BLaER1 treated with 17β-estradiol and CSF1 and Interleukin-3, amounts not matched to agents 10 nM and 100 nM (cell line): Measurements from ENCODE around the gene VSNL1.
A peak's percentile ranks its signal among the peaks of the same experiment; 100 is the strongest.

Experiments used
- H3K27ac ChIP-seq, 11 experiments: shearing (Covaris generic); formaldehyde crosslinking; 2 replicates each; pipeline ENCODE4 v1.8.1; 2022
- H3K27me3 ChIP-seq, 11 experiments: shearing (Covaris generic); formaldehyde crosslinking; 2 replicates each; pipeline ENCODE4 v1.8.1; 2022
- H3K36me3 ChIP-seq, 11 experiments: shearing (Covaris generic); formaldehyde crosslinking; 2 replicates each; pipeline ENCODE4 v1.8.1; 2022
- H3K4me1 ChIP-seq, 10 experiments: shearing (Covaris generic); formaldehyde crosslinking; 2 replicates each; pipeline ENCODE4 v1.8.1; 2022
- H3K4me2 ChIP-seq, 11 experiments: shearing (Covaris generic); formaldehyde crosslinking; 2 replicates each; pipeline ENCODE4 v1.8.1; 2022
- H3K4me3 ChIP-seq, 10 experiments: shearing (Covaris generic); formaldehyde crosslinking; 2 replicates each; pipeline ENCODE4 v1.8.1; 2022
- H3K9ac ChIP-seq, 11 experiments: shearing (Covaris generic); formaldehyde crosslinking; 2 replicates each; pipeline ENCODE4 v1.8.1; 2022
- H3K9me3 ChIP-seq, 11 experiments: shearing (Covaris generic); formaldehyde crosslinking; replicated peaks in 1 of 11; 2 replicates each; pipeline ENCODE4 v1.8.1; 2022
- H4K20me1 ChIP-seq, 11 experiments: shearing (Covaris generic); formaldehyde crosslinking; 2 replicates each; pipeline ENCODE4 v1.8.1; 2022
- Cebpa-rat ChIP-seq, 11 experiments: shearing (Covaris generic); IDR thresholded peaks; 2 replicates each; pipeline ENCODE4 v1.8.1; 2022

The VSNL1 gene

GRCh38 chr2:17519486-17519885, 21.0 kb upstream of the VSNL1 start:
- H3K9me3 ChIP-seq = no peaks in the 10 kb centered on the region
- no peak overlapping the region for H3K9ac ChIP-seq
- no peak overlapping the region for H3K27ac ChIP-seq
- no peaks in the 10 kb centered on the region for H4K20me1 ChIP-seq
- no peak overlapping the region for H3K4me2 ChIP-seq
- peaks cover 7 to 33% (median 14%) of the 10 kb centered on the region in 10 experiments; a peak in 15 of 20 replicates for H3K4me1 ChIP-seq
- no peak for TF ChIP-seq Cebpa-rat (IDR thresholded peaks at IDR 0.05)
- H3K4me3 ChIP-seq = no peak overlapping the region
- no peaks in the 10 kb centered on the region for H3K27me3 ChIP-seq
- no peaks in the 10 kb centered on the region for H3K36me3 ChIP-seq

- no peaks in the 10 kb centered on the region for H3K36me3 ChIP-seq
- TF ChIP-seq Cebpa-rat (IDR thresholded peaks at IDR 0.05) = no peak
- no peak overlapping the region for H3K9ac ChIP-seq
Observed at GRCh38 chr2:17520761-17521160, 19.7 kb upstream of the VSNL1 start.

DNA sequence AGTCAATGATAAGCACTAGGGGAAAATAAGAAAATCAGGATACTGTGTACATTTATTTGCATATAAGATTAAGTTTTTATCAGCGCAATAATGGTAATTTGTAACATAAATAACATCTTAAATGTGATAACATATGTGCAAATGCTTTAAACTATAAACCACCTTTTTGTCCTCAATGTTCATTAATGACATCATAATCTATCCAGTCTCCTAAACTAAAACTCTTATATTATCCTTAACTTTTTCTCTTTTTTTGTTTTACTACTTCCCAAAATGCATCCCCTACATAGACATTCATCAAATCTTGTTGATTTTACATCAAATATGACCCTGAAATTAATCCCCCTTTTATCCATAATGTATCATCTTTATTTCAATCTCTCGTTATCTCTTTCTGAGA, 18.9 kb upstream of the VSNL1 start:
- no peak for TF ChIP-seq Cebpa-rat (IDR thresholded peaks at IDR 0.05)
- no peaks in the 10 kb centered on the region for H3K36me3 ChIP-seq
- H3K9ac ChIP-seq = no peak overlapping the region
- no peaks in the 10 kb centered on the region for H3K9me3 ChIP-seq
- no peak overlapping the region for H3K27ac ChIP-seq
- peaks cover 4 to 15% (median 9%) of the 10 kb centered on the region in 10 experiments; a peak in 15 of 20 replicates for H3K4me1 ChIP-seq
- no peaks in the 10 kb centered on the region for H4K20me1 ChIP-seq
- H3K27me3 ChIP-seq = no peaks in the 10 kb centered on the region
- H3K4me3 ChIP-seq = no peak overlapping the region
- H3K4me2 ChIP-seq = no peak overlapping the region

More at GRCh38 chr2:17520761-17521160, 19.7 kb upstream of the VSNL1 start:
- Histone ChIP-seq H3K27ac (no peak overlapping the region), H3K4me1 (peaks cover 4 to 22% (median 9%) of the 10 kb centered on the region in 10 experiments; a peak in 15 of 20 replicates), H3K9me3 (no peaks in the 10 kb centered on the region), H3K27me3 (no peaks in the 10 kb centered on the region), H3K4me3 (no peak overlapping the region), H4K20me1 (no peaks in the 10 kb centered on the region), H3K4me2 (no peak overlapping the region)

GRCh38 chr2:17522303-17522702, 18.2 kb upstream of the VSNL1 start:
- H3K4me2 ChIP-seq = no peak overlapping the region

DNA sequence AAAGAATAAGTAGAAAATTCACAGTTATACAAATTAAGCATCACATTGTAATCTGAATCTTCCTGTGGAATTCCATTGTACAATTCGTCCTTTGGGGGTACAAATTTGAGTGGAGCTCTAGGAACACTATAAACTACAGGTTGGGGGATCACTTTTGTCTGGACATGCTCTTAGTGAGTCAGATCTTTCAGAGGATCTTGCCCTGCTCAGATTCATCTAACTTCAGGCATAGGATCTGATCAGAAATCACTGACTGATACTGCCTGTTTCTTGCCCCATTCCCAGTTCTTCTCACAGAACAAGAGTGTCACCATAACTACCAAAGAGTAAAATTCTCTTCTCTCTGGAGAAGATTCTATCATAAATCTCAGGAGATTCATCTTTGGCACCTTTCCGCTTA, 10.7 kb upstream of the VSNL1 start:
- no peaks in the 10 kb centered on the region for H3K4me1 ChIP-seq
- no peak overlapping the region for H3K27ac ChIP-seq
- no peaks in the 10 kb centered on the region for H4K20me1 ChIP-seq
- no peaks in the 10 kb centered on the region for H3K27me3 ChIP-seq
- no peak overlapping the region for H3K4me3 ChIP-seq
- TF ChIP-seq Cebpa-rat (IDR thresholded peaks at IDR 0.05) = no peak
- H3K4me2 ChIP-seq = no peak overlapping the region
- H3K9me3 ChIP-seq = no peaks in the 10 kb centered on the region
- no peaks in the 10 kb centered on the region for H3K36me3 ChIP-seq
- no peak overlapping the region for H3K9ac ChIP-seq

More at GRCh38 chr2:17522303-17522702, 18.2 kb upstream of the VSNL1 start:
- Histone ChIP-seq H3K9ac (no peak overlapping the region), H3K36me3 (no peaks in the 10 kb centered on the region), H3K9me3 (no peaks in the 10 kb centered on the region), H3K4me1 (peaks cover 4 to 8% (median 8%) of the 10 kb centered on the region in 10 experiments; a peak in 15 of 20 replicates), H3K4me3 (no peak overlapping the region), H3K27me3 (no peaks in the 10 kb centered on the region), H4K20me1 (no peaks in the 10 kb centered on the region), H3K27ac (no peak overlapping the region)
- TF ChIP-seq Cebpa-rat (IDR thresholded peaks at IDR 0.05) = no peak

DNA sequence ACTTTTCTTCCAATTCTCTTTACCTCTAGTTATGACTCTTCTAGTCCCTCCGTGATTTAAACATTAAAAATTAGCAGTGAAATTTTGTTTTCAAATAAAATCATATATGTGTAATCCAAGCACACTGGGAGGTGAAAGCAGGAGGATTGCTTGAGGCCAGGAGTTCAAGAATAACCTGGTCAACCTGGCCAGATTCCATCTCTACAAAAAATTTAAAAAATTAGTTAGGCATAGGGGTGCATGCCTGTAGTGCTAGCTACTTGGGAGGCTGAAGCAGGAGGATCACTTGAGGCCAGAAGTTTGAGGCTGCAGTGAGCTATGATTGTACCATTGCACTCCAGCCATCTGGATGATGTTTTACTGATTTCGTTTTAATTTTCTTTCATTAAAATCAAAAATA, 7.0 kb upstream of the VSNL1 start:
- no peak for TF ChIP-seq Cebpa-rat (IDR thresholded peaks at IDR 0.05)
- H4K20me1 ChIP-seq = no peaks in the 10 kb centered on the region
- H3K4me2 ChIP-seq = no peak overlapping the region
- H3K4me1 ChIP-seq = peaks cover 0 to 13% (median 0%) of the 10 kb centered on the region in 10 experiments; a peak in 4 of 20 replicates
- no peak overlapping the region for H3K9ac ChIP-seq
- no peak overlapping the region for H3K27ac ChIP-seq
- H3K27me3 ChIP-seq = no peaks in the 10 kb centered on the region
- H3K4me3 ChIP-seq = no peak overlapping the region
- H3K36me3 ChIP-seq = no peaks in the 10 kb centered on the region
- peaks cover under 1 to 6% (median 4%) of the 10 kb centered on the region in 11 experiments; a peak in 17 of 22 replicates for H3K9me3 ChIP-seq

- Histone ChIP-seq H3K9ac (no peak overlapping the region), H3K27me3 (no peaks in the 10 kb centered on the region), H3K4me3 (no peak overlapping the region), H3K4me1 (peaks cover 0 to 13% (median 0%) of the 10 kb centered on the region in 10 experiments; a peak in 4 of 20 replicates), H4K20me1 (no peaks in the 10 kb centered on the region), H3K36me3 (no peaks in the 10 kb centered on the region), H3K9me3 (peaks cover 19 to 29% (median 26%) of the 10 kb centered on the region in 11 experiments), H3K27ac (peak overlapping the region in 1 of 11 experiments; percentile 27; a peak in 1 of 22 replicates), H3K4me2 (peak overlapping the region in 2 of 11 experiments; percentile 43 to 48; a peak in 4 of 22 replicates)
- no peak for TF ChIP-seq Cebpa-rat (IDR thresholded peaks at IDR 0.05)
Observed at GRCh38 chr2:17536416-17536815, 4.1 kb upstream of the VSNL1 start.

GRCh38 chr2:17538022-17538843, 2.3 kb upstream of the VSNL1 start:
- Histone ChIP-seq H3K36me3 (no peaks in the 10 kb centered on the region), H3K9ac (no peak overlapping the region), H4K20me1 (no peaks in the 10 kb centered on the region; a peak in 1 of 22 replicates), H3K4me2 (no peak overlapping the region), H3K27me3 (no peaks in the 10 kb centered on the region), H3K9me3 (peaks cover 19 to 29% (median 26%) of the 10 kb centered on the region in 11 experiments), H3K4me1 (peaks cover 0 to 14% (median 0%) of the 10 kb centered on the region in 10 experiments; a peak in 4 of 20 replicates), H3K4me3 (no peak overlapping the region), H3K27ac (no peak overlapping the region)
- no peak for TF ChIP-seq Cebpa-rat (IDR thresholded peaks at IDR 0.05)

- TF ChIP-seq Cebpa-rat (IDR thresholded peaks at IDR 0.05) = no peak
- Histone ChIP-seq H3K27ac (no peak overlapping the region), H3K4me1 (peaks cover 0 to 22% (median 0%) of the 10 kb centered on the region in 10 experiments; a peak in 4 of 20 replicates), H3K4me3 (no peak overlapping the region), H3K4me2 (no peak overlapping the region), H3K9me3 (peaks cover 19 to 29% (median 26%) of the 10 kb centered on the region in 11 experiments), H4K20me1 (no peaks in the 10 kb centered on the region; a peak in 1 of 22 replicates), H3K36me3 (no peaks in the 10 kb centered on the region), H3K27me3 (no peaks in the 10 kb centered on the region), H3K9ac (no peak overlapping the region)
Observed at GRCh38 chr2:17538844-17539554, 1.5 kb upstream of the VSNL1 start.
